ENCODE measurements around the gene GTPBP8. TPM values are rescaled to one million over a fixed set of nuclear protein-coding genes. Genes with fewer than 3 reads are reported as not detected.

GTPBP8 gene
- total RNA-seq, 1 donor from 2014 or later, result 18.1 TPM

DNA sequence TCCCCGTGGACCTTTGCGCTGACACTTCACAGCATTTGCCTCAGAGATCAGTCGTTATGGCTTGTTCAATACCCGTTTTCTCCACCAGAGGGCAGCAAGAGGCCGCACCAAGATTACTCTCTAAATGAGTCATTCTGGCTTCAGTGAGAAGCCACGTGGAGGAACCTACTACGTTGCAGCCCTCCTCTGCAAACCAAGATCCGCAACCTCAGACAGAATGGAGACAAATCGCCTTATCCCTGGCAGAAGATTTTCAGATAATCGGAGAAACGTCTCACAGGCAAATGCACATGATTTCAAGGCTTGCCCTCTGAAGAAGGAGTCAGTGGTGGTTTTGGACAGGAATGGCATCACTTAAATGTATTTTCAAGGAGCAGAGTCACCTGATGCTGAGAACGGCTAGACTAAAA is 60.5 kb downstream of the GTPBP8 start:
- H3K36me3 Mint-ChIP-seq (ENCODE audit: low read depth), result peaks cover 1% of the 10 kb centered on the region
- peaks cover 3% of the 10 kb centered on the region for H3K4me1 Mint-ChIP-seq
- no peak overlapping the region for H3K27ac Mint-ChIP-seq
- no peaks in the 10 kb centered on the region for H3K27me3 Mint-ChIP-seq
- H3K4me3 Mint-ChIP-seq, result no peak overlapping the region
- TF ChIP-seq, protein P1, sequence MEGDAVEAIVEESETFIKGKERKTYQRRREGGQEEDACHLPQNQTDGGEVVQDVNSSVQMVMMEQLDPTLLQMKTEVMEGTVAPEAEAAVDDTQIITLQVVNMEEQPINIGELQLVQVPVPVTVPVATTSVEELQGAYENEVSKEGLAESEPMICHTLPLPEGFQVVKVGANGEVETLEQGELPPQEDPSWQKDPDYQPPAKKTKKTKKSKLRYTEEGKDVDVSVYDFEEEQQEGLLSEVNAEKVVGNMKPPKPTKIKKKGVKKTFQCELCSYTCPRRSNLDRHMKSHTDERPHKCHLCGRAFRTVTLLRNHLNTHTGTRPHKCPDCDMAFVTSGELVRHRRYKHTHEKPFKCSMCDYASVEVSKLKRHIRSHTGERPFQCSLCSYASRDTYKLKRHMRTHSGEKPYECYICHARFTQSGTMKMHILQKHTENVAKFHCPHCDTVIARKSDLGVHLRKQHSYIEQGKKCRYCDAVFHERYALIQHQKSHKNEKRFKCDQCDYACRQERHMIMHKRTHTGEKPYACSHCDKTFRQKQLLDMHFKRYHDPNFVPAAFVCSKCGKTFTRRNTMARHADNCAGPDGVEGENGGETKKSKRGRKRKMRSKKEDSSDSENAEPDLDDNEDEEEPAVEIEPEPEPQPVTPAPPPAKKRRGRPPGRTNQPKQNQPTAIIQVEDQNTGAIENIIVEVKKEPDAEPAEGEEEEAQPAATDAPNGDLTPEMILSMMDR (IDR thresholded peaks at IDR 0.05), result no peak
- peak; percentile 68 for DNase-seq
- ChIA-PET POLR2A (no interaction called here), CTCF (interaction anchor here (0.7 to 3.4 kb wide), 6 partner anchors 92 to 487 kb away, joined by 3 to 44 read pairs (median 3); no protein-coding TSS in a partner anchor)
- no peaks in the 10 kb centered on the region for H3K9me3 Mint-ChIP-seq
- ATAC-seq (ENCODE audit: low read depth), result peak; percentile 99
- intact Hi-C loops (cut with micrococcal nuclease), result loop anchor here (1.0 to 2.0 kb wide), 8 partner anchors 85 to 694 kb away; no protein-coding TSS in a partner anchor

Other genes with a start within 250 kb of the GTPBP8 start
- not detected in 2 replicates for gene CD200R1L, start 144.1 kb upstream of the GTPBP8 start, total RNA-seq
- 3.3 and 4.1 TPM in 2 replicates for gene CD200R1, start 15.9 kb upstream of the GTPBP8 start, total RNA-seq
- 0.33 and 0.91 TPM in 2 replicates for gene BOC, start 220.6 kb downstream of the GTPBP8 start, total RNA-seq